IMR-90 (cell line): ENCODE results near the gene CLDN18. TPM values are rescaled to one million over a fixed set of nuclear protein-coding genes. Genes with fewer than 3 reads are reported as not detected.

ENCODE experiments used
- ATAC-seq: fragments of 200-7000 bp; cut with Tn5 transposase; 2 replicates; pipeline ENCODE4 v1.9.1; 2020; ENCODE audit warnings: low read depth, mild to moderate bottlenecking, moderate library complexity
- BruUV-seq: library from RNA; stranded (reverse); fragments of 400-500 nt; replicated peaks from 2 replicates; lab custom pipeline; 2021; lab: Mats Ljungman, UMichigan
- CTCF ChIA-PET: fragments of 300-600 bp; formaldehyde crosslinking; extraction: SDS; loops from one replicate; lab custom pipeline; 2021; ENCODE audit warnings: antibody characterized with exemption; lab: Yijun Ruan, JAX
- POLR2A ChIA-PET: fragments of 300-600 bp; sonication (Branson Sonifier 250); formaldehyde crosslinking; loops from one replicate; lab custom pipeline; 2022; ENCODE audit warnings: antibody characterized with exemption; ENCODE audit not compliant: unreplicated experiment; lab: Charles Lee
- DNase-seq: peaks from one replicate; pipeline ENCODE4 v3.0.0; 2013
- H2AFZ ChIP-seq: replicated peaks from 2 replicates; pipeline ENCODE3; 2013; ENCODE audit warnings: low read length, mild to moderate bottlenecking; ENCODE audit not compliant: poor library complexity
- H2AK5ac ChIP-seq: 2 replicates; pipeline ENCODE4 v1.6.1; 2013; ENCODE audit warnings: low read depth, low read length, inconsistent platforms
- H2AK9ac ChIP-seq: replicated peaks from 2 replicates; pipeline ENCODE3; 2013; ENCODE audit warnings: mild to moderate bottlenecking, low read depth, low read length, moderate library complexity; ENCODE audit not compliant: poor library complexity
- H2BK120ac ChIP-seq: 2 replicates; pipeline ENCODE4 v1.6.1; 2013; ENCODE audit warnings: low read depth, low read length, inconsistent platforms
- H2BK15ac ChIP-seq: 3 replicates; pipeline ENCODE4 v1.6.1; 2013; ENCODE audit warnings: low read depth, low read length, inconsistent platforms
- H2BK20ac ChIP-seq: 2 replicates; pipeline ENCODE4 v1.6.1; 2013; ENCODE audit warnings: low read depth, mild to moderate bottlenecking, inconsistent platforms, low read length, moderate library complexity
- H2BK5ac ChIP-seq: 2 replicates; pipeline ENCODE4 v1.6.1; 2013; ENCODE audit warnings: mild to moderate bottlenecking, low read depth, low read length, inconsistent platforms; ENCODE audit not compliant: poor library complexity, severe bottlenecking
- H3K14ac ChIP-seq: replicated peaks from 2 replicates; pipeline ENCODE4 v1.6.1; 2013; ENCODE audit warnings: low read depth, low read length, inconsistent platforms
- H3K18ac ChIP-seq: 2 replicates; pipeline ENCODE4 v1.6.1; 2013; ENCODE audit warnings: low read depth, low read length, control low read depth
- H3K23ac ChIP-seq: 2 replicates; pipeline ENCODE4 v1.6.1; 2013; ENCODE audit warnings: low read depth, low read length, inconsistent platforms
- H3K27ac ChIP-seq: 2 replicates; pipeline ENCODE4 v1.5.1; 2013; ENCODE audit warnings: mild to moderate bottlenecking, control low read depth, low read length; ENCODE audit not compliant: insufficient read depth
- H3K27me3 ChIP-seq: 2 replicates; pipeline ENCODE4 v1.6.1; 2013; ENCODE audit warnings: low read length; ENCODE audit not compliant: control insufficient read depth, insufficient read depth
- H3K36me3 ChIP-seq: 2 replicates; pipeline ENCODE4 v1.6.1; 2013; ENCODE audit warnings: low read length, mixed read lengths; ENCODE audit not compliant: control insufficient read depth, insufficient read depth
- H3K4ac ChIP-seq: 2 replicates; pipeline ENCODE4 v1.6.1; 2013; ENCODE audit warnings: low read depth, low read length, inconsistent platforms
- H3K4me1 ChIP-seq: 2 replicates; pipeline ENCODE4 v1.6.1; 2013; ENCODE audit warnings: low read length, mixed read lengths; ENCODE audit not compliant: control insufficient read depth, insufficient read depth
- H3K4me2 ChIP-seq: 2 replicates; pipeline ENCODE4 v1.6.1; 2013; ENCODE audit warnings: low read depth, mild to moderate bottlenecking, control low read depth, low read length, moderate library complexity
- H3K4me3 ChIP-seq: 2 replicates; pipeline ENCODE4 v1.5.1; 2013; ENCODE audit warnings: low read depth, mild to moderate bottlenecking, control low read depth, low read length, moderate library complexity; ENCODE audit not compliant: insufficient read depth
- H3K56ac ChIP-seq: 2 replicates; pipeline ENCODE4 v1.6.1; 2013; ENCODE audit warnings: low read length, inconsistent platforms; ENCODE audit not compliant: insufficient read depth; ENCODE audit errors: extremely low read depth
- H3K79me1 ChIP-seq, 2 experiments: 2 replicates each; pipeline ENCODE4 v1.6.1; 2013; ENCODE audit warnings: low read length in 2 of 2, inconsistent platforms in 1 of 2, low read depth in 1 of 2
- H3K9ac ChIP-seq: 2 replicates; pipeline ENCODE4 v1.6.1; 2013; ENCODE audit warnings: low read depth, low read length, control low read depth
- H3K9me1 ChIP-seq: 2 replicates; pipeline ENCODE4 v1.6.1; 2013; ENCODE audit warnings: low read length, inconsistent platforms; ENCODE audit not compliant: insufficient read depth
- H3K9me3 ChIP-seq: 2 replicates; pipeline ENCODE4 v1.6.1; 2013; ENCODE audit warnings: low read length; ENCODE audit not compliant: control insufficient read depth, insufficient read depth
- H4K20me1 ChIP-seq: 2 replicates; pipeline ENCODE4 v1.6.1; 2013; ENCODE audit warnings: low read length, inconsistent platforms; ENCODE audit not compliant: insufficient read depth
- H4K5ac ChIP-seq: 2 replicates; pipeline ENCODE4 v1.6.1; 2013; ENCODE audit warnings: mild to moderate bottlenecking, low read depth, low read length, control low read depth
- H4K8ac ChIP-seq, 2 experiments: 2 replicates each; pipeline ENCODE4 v1.6.1; 2013; ENCODE audit warnings: low read depth in 2 of 2, low read length in 2 of 2, control low read depth in 1 of 2, inconsistent platforms in 1 of 2
- H4K91ac ChIP-seq: 2 replicates; pipeline ENCODE4 v1.6.1; 2013; ENCODE audit warnings: low read depth, low read length, inconsistent platforms; ENCODE audit not compliant: insufficient read depth
- BHLHE40 ChIP-seq: fragments of 150-350 bp; IDR thresholded peaks from 2 replicates; pipeline ENCODE4 v1.6.1; 2016; ENCODE audit warnings: mild to moderate bottlenecking, low read depth, low read length
- CHD1 ChIP-seq: IDR thresholded peaks from 2 replicates; pipeline ENCODE4 v1.6.1; 2012; ENCODE audit warnings: low read depth, low read length, improper control_type of control experiment
- CTCF ChIP-seq: conservative IDR thresholded peaks from 2 replicates; pipeline ENCODE4 v1.5.1; 2012; ENCODE audit warnings: mild to moderate bottlenecking, low read depth, low read length, improper control_type of control experiment
- FOS ChIP-seq: fragments of 150-350 bp; IDR thresholded peaks from 2 replicates; pipeline ENCODE4 v1.6.1; 2016; ENCODE audit warnings: low read depth, low read length
- MAZ ChIP-seq: IDR thresholded peaks from 2 replicates; pipeline ENCODE4 v1.6.1; 2012; ENCODE audit warnings: low read depth, mild to moderate bottlenecking, low read length, improper control_type of control experiment, moderate library complexity, borderline replicate concordance
- NFE2L2 ChIP-seq: fragments of 150-350 bp; IDR thresholded peaks from 2 replicates; pipeline ENCODE4 v1.6.1; 2016; ENCODE audit warnings: low read depth, mild to moderate bottlenecking, low read length
- POLR2A ChIP-seq: IDR thresholded peaks from 2 replicates; pipeline ENCODE4 v1.6.1; 2012; ENCODE audit warnings: mild to moderate bottlenecking, low read depth, low read length
- RAD21 ChIP-seq: IDR thresholded peaks from 2 replicates; pipeline ENCODE4 v1.6.1; 2012; ENCODE audit warnings: low read length, improper control_type of control experiment
- RFX5 ChIP-seq: IDR thresholded peaks from 2 replicates; pipeline ENCODE4 v1.8.0; 2012; ENCODE audit warnings: low read depth, mild to moderate bottlenecking, low read length, moderate library complexity
- SMC3 ChIP-seq: fragments of 150-350 bp; IDR thresholded peaks from 2 replicates; pipeline ENCODE4 v1.6.1; 2016; ENCODE audit warnings: low read depth, mild to moderate bottlenecking, antibody characterized with exemption, low read length, moderate library complexity
- USF2 ChIP-seq: fragments of 150-350 bp; IDR thresholded peaks from 2 replicates; pipeline ENCODE4 v1.6.1; 2017; ENCODE audit warnings: mild to moderate bottlenecking, antibody characterized with exemption, low read length, low read depth
- whole genome bisulfite sequencing, 2 experiments: methylation state at CpG; one replicate each; pipeline versions ENCODE4 v1.1.5 to v1.1.7; 2013; ENCODE audit warnings: missing lambda C conversion rate in 2 of 2; ENCODE audit not compliant: insufficient read length in 1 of 2; ENCODE audit errors: extremely low coverage in 2 of 2; 5-methylcytosine and 5-hydroxymethylcytosine counted together
- dilution Hi-C: fragments of 300-500 bp; cut with HindIII; formaldehyde crosslinking; loops from one replicate; pipeline ENCODE4 v1.14.3; 2018; ENCODE audit warnings: low sequenced_read_pairs; ENCODE audit not compliant: unreplicated experiment
- in situ Hi-C: fragments of 300-500 bp; cut with MboI; formaldehyde crosslinking; loops from 3 replicates; pipeline ENCODE4 v1.14.3; 2019; ENCODE audit warnings: low sequenced_read_pairs, inconsistent platforms, mixed read lengths
- intact Hi-C: fragments of 100-400 bp; cut with micrococcal nuclease; formaldehyde crosslinking; loops from 2 replicates; pipeline ENCODE4 v1.10.0; 2022
- polyA plus RNA-seq, 3 experiments: library from polyadenylated mRNA; depleted of rRNA; stranded (reverse); fragments of >200 nt; gene quantifications; 2 replicates each; pipeline ENCODE4 v1.2.3, GENCODE V29; 2012; ENCODE audit warnings: low replicate concordance in 1 of 3
- total RNA-seq: library from RNA; depleted of rRNA; stranded (reverse); fragments of >200 nt; gene quantifications from 2 replicates; pipeline ENCODE4 v1.2.3, GENCODE V29; 2012

The CLDN18 gene
- total and polyA plus RNA-seq, 2 of the 4 experiments (the other 2 are of a cell fraction), result not detected

- Histone ChIP-seq H3K18ac (no peak overlapping the region), H2AFZ (peak overlapping the region; percentile 63), H2BK15ac (no peak overlapping the region), H3K14ac (no peak overlapping the region), H3K79me1 (no peaks in the 10 kb centered on the region), H4K91ac (no peak overlapping the region), H3K27ac (no peak overlapping the region), H2AK5ac (no peak overlapping the region), H3K56ac (no peak overlapping the region), H3K4ac (no peak overlapping the region), H4K8ac (no peak overlapping the region), H3K9me3 (no peaks in the 10 kb centered on the region), H2BK5ac (no peak overlapping the region), H4K20me1 (no peaks in the 10 kb centered on the region), H3K4me2 (peak overlapping the region; percentile 35), H2BK20ac (no peak overlapping the region), H3K9ac (no peak overlapping the region), H3K27me3 (peaks cover 1% of the 10 kb centered on the region), H3K23ac (no peak overlapping the region), H3K4me3 (no peak overlapping the region), H4K5ac (no peak overlapping the region), H3K9me1 (no peaks in the 10 kb centered on the region), H2AK9ac (no peak overlapping the region), H3K36me3 (no peaks in the 10 kb centered on the region), H2BK120ac (no peak overlapping the region), H3K4me1 (no peaks in the 10 kb centered on the region)
- peak; percentile 50 for DNase-seq
- dilution Hi-C loops, result no loop called here
- 6% methylated on average over 7 of the region's 18 CpGs; no CpG with 5 or more reads in 1 of the 2 experiments for WGBS, 2 experiments
- in situ Hi-C loops, result no loop called here
- POLR2A ChIA-PET, result no interaction called here
- intact Hi-C loops, result loop anchor here (1.0 kb wide), 3 partner anchors 81 to 939 kb away; no protein-coding TSS in a partner anchor
- TF ChIP-seq POLR2A (no peak), CTCF (peak; percentile 81), USF2 (no peak), FOS (no peak), MAZ (no peak), RAD21 (peak; percentile 72), BHLHE40 (no peak), RFX5 (no peak), SMC3 (peak; percentile 70), NFE2L2 (no peak), CHD1 (no peak)
- ATAC-seq, result peak; percentile 99
- CTCF ChIA-PET, result interaction anchor here (0.5 to 1.7 kb wide), 10 partner anchors 9 to 1654 kb away, joined by 3 to 5 read pairs (median 3); no protein-coding TSS in a partner anchor
- BruUV-seq, result no TSS peak
Observed at GRCh38 chr3:137970914-137971831, 38.8 kb upstream of the CLDN18 start.
